ENCODE data around the gene PTPRK.

The PTPRK gene

GRCh38 chr6:127976111-127976510 lies 544.3 kb downstream of the PTPRK start:
- H3K4me3 ChIP-seq (ENCODE audit: control insufficient read depth, low read depth, low read length), result no peak overlapping the region
- TF ChIP-seq, protein P1, sequence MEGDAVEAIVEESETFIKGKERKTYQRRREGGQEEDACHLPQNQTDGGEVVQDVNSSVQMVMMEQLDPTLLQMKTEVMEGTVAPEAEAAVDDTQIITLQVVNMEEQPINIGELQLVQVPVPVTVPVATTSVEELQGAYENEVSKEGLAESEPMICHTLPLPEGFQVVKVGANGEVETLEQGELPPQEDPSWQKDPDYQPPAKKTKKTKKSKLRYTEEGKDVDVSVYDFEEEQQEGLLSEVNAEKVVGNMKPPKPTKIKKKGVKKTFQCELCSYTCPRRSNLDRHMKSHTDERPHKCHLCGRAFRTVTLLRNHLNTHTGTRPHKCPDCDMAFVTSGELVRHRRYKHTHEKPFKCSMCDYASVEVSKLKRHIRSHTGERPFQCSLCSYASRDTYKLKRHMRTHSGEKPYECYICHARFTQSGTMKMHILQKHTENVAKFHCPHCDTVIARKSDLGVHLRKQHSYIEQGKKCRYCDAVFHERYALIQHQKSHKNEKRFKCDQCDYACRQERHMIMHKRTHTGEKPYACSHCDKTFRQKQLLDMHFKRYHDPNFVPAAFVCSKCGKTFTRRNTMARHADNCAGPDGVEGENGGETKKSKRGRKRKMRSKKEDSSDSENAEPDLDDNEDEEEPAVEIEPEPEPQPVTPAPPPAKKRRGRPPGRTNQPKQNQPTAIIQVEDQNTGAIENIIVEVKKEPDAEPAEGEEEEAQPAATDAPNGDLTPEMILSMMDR (IDR thresholded peaks at IDR 0.05; ENCODE audit: control insufficient read depth, insufficient read depth, low read depth, low read length, missing control alignments), result no peak
- no peak for DNase-seq (ENCODE audit: low read depth)

DNA sequence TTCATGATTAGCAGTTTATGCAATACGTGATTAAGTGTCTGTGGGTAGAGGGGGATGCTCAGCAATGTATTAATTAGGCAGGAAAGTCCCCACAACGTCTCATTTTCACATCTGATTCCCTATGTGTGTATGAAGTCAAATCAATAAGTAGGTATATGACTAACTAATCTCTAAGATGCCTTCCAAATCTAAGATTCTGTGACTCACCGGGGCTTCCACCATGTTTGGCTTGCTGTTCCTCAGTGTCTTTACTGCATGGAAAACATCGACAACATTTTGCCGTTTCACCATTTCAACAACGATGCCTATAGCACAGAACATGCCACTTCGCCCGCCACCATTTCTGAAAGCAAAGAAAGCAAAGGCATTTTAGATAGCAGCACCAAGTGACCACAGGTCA lies 547.6 kb downstream of the PTPRK start:
- no peak overlapping the region for H3K4me3 ChIP-seq (ENCODE audit: control insufficient read depth, low read depth, low read length)
- no peak for DNase-seq (ENCODE audit: low read depth)
- TF ChIP-seq, protein P1 (IDR thresholded peaks at IDR 0.05; ENCODE audit: control insufficient read depth, insufficient read depth, low read depth, low read length, missing control alignments), result no peak

- no peak overlapping the region for H3K4me3 ChIP-seq (ENCODE audit: control insufficient read depth, low read depth, low read length)
- TF ChIP-seq, protein P1 (IDR thresholded peaks at IDR 0.05; ENCODE audit: control insufficient read depth, insufficient read depth, low read depth, low read length, missing control alignments), result no peak
- DNase-seq (ENCODE audit: low read depth), result peak; percentile 46
These were observed 548.4 kb downstream of the PTPRK start for GRCh38 chr6:127971945-127972391.

DNA sequence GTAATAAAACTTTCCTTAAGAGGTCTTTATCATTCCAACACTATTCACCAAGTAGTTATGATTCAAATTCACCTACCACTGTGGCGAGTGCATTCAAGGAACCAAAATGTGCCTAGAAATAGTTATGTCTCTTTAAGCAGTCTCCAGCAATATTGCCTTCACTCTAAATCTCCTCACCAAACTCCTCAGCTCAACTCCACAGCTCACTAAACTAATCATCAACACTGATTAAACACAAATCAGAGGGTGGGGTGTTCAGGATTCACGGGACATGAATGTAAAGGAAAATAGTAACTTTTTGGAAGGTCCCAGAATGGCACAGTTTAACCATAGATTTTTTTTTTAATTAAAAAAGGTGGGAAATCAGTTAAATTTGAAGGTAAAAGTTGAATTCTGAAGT lies 549.0 kb downstream of the PTPRK start:
- TF ChIP-seq, protein P1 (IDR thresholded peaks at IDR 0.05; ENCODE audit: control insufficient read depth, insufficient read depth, low read depth, low read length, missing control alignments), result no peak
- no peak for DNase-seq (ENCODE audit: low read depth)
- no peak overlapping the region for H3K4me3 ChIP-seq (ENCODE audit: control insufficient read depth, low read depth, low read length)

DNA sequence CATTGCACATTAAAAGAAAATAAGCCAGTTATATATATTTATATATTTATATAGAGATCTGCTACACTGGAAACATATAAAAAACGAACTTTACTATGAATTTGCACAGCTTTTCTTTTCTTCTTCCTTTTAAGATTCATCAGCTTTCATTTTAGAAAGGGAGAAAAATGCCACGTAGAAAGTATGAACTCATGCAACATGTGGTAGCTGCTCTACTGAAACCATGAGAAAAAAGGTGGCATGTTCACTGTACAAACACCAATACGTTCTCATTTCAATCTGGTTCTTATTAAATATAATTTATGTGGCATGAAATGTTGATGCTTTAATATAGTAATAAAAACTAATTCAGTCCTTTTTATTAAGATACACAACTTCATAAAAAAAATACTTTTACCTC lies 550.7 kb downstream of the PTPRK start:
- no peak for DNase-seq (ENCODE audit: low read depth)
- H3K4me3 ChIP-seq (ENCODE audit: control insufficient read depth, low read depth, low read length), result no peak overlapping the region
- TF ChIP-seq, protein P1 (IDR thresholded peaks at IDR 0.05; ENCODE audit: control insufficient read depth, insufficient read depth, low read depth, low read length, missing control alignments), result no peak

- no peak overlapping the region for H3K4me3 ChIP-seq (ENCODE audit: control insufficient read depth, low read depth, low read length)
- TF ChIP-seq, protein P1 (IDR thresholded peaks at IDR 0.05; ENCODE audit: control insufficient read depth, insufficient read depth, low read depth, low read length, missing control alignments), result no peak
- DNase-seq (ENCODE audit: low read depth), result no peak
These were observed 552.0 kb downstream of the PTPRK start for GRCh38 chr6:127968394-127968793.

DNA sequence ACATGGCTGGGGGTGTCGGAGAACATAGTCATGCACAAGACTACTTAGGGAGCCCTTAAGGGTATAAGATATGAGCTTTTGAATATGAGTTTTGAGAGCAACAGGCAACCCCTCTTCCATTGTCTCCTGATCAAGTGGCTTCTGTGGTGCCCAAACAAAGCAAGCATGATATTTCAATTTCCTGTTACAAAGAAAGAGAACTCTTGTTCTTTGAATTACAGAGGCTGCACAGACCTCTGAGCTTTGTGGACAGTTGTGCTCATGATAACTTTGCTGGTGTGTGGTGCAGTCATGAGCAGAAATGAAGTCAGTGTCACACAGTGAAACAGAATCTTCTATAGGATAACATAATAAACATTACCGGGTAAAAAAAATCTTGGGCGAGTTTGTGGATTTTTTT lies 552.7 kb downstream of the PTPRK start:
- H3K4me3 ChIP-seq (ENCODE audit: control insufficient read depth, low read depth, low read length), result no peak overlapping the region
- TF ChIP-seq, protein P1 (IDR thresholded peaks at IDR 0.05; ENCODE audit: control insufficient read depth, insufficient read depth, low read depth, low read length, missing control alignments), result no peak
- DNase-seq (ENCODE audit: low read depth), result no peak
